LNCaP clone FGC (cell line): Measurements from ENCODE around the gene PTS.

Experiments used
- DNase-seq: peaks from one replicate; pipeline ENCODE4 v3.0.0-alpha.2; 2011; ENCODE audit warnings: low read depth
- H3K4me3 ChIP-seq: 2 replicates; pipeline ENCODE4 v1.5.1; 2011; ENCODE audit warnings: mild to moderate bottlenecking, low read depth, low read length, control low read depth
- CTCF ChIP-seq: IDR thresholded peaks from 2 replicates; pipeline ENCODE4 v1.5.1; 2012; ENCODE audit warnings: mild to moderate bottlenecking; ENCODE audit not compliant: control insufficient read depth, insufficient read depth; ENCODE audit errors: extremely low read depth

PTS gene

GRCh38 chr11:112226062-112226830, at the start of gene PTS:
Gene PTS, plus strand, starts transcription at chr11:112226428. Its CDS starts 16 bp downstream, at chr11:112226444.
- no peak for DNase-seq
- peak within 1 kb of the TSS; percentile 87 for H3K4me3 ChIP-seq
- no peak for TF ChIP-seq CTCF

DNA sequence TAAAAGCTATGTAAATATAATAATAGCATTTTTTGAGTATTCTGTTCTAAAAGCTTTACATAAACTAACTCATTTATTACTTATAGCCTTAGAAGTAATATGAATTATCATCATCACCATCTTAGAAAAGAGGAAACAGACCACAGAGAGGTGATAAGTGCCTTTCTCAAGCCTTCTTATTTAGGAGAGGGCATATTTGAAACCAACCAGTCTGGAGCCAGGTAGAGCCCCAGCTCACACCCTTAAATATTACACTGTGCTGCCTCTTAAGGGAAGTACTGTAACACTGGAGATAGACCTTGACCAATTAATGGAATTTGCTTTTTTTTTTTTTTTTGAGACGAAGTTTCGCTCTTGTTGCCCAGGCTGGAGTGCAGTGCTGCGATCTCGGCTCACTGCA, 48.6 kb upstream of the PTS start:
- DNase-seq: no peak
- no peak for TF ChIP-seq CTCF
- H3K4me3 ChIP-seq: no peak overlapping the region

- TF ChIP-seq CTCF: no peak
- DNase-seq: no peak
These were observed 47.8 kb upstream of the PTS start for GRCh38 chr11:112178428-112178827.

DNA sequence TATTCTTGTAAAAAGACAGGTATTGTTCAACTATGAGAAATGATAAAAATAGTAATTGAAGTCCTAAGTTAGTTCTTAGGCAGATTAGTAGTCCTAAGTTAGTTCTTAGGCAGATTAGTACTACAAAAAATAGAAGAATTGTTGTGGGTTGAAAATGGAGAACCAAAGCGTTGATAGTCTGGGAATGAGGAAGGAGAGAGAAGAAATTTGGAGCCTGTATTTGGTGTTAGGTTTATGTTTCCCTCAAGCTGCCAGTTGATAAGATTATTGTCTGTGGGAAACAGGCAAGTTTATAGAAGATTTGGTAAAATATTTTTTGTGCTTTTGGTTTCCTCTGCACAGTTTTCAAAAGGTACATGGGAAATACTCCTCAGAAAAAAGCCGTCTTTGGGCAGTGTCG, 47.3 kb upstream of the PTS start:
- H3K4me3 ChIP-seq: no peak overlapping the region
- no peak for TF ChIP-seq CTCF
- DNase-seq: no peak

More at GRCh38 chr11:112178428-112178827, 47.8 kb upstream of the PTS start:
- H3K4me3 ChIP-seq: no peak overlapping the region

DNA sequence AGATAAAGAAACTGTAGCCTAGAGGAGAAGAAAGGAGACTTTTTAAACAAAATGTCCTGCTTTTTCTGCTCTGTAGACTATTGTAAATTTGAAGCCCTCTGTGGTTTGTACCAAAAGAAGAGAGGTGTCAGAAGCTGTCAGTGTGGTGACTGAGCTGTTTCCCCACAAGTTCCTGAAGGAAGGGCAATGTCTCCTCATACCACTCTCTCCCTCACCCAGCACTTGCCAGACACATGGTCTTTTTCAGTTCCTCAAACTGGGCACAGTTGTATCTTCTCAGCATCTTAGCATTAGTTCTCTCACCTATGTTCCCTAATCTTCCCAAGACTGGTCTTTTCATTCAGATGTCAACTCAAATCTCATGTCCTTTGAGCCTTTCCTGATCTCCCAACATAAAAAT, 46.6 kb upstream of the PTS start:
- no peak overlapping the region for H3K4me3 ChIP-seq
- DNase-seq: no peak
- TF ChIP-seq CTCF: no peak

GRCh38 chr11:112182867-112183266, 43.4 kb upstream of the PTS start:
- TF ChIP-seq CTCF: no peak
- DNase-seq: no peak
- no peak overlapping the region for H3K4me3 ChIP-seq

DNA sequence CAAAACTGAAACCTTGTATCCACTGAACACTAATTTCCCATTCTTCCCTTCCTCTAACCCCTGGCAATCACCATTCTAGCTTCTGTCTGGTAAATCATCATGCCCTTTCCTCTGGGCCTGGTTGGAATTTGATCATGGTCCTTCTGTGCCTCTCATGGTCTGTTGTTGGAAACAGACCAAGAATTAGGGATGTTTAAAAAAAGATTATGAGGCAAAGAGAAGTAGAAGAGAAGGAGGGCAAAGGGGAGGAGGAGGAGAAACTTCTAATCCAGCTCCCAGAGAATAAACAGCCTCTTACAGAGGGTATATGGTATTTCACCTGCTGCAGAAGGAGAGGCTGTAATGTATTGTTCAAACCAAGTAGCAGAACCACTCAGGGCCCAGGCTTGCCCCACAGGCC, 40.3 kb upstream of the PTS start:
- no peak overlapping the region for H3K4me3 ChIP-seq
- no peak for DNase-seq
- TF ChIP-seq CTCF: no peak
